ENCODE results near the gene KIF26A. TPM values are rescaled to one million over a fixed set of nuclear protein-coding genes. Genes with fewer than 3 reads are reported as not detected.

KIF26A gene
- total RNA-seq, 1 donor from 2014 or later, result 1.4 TPM

DNA sequence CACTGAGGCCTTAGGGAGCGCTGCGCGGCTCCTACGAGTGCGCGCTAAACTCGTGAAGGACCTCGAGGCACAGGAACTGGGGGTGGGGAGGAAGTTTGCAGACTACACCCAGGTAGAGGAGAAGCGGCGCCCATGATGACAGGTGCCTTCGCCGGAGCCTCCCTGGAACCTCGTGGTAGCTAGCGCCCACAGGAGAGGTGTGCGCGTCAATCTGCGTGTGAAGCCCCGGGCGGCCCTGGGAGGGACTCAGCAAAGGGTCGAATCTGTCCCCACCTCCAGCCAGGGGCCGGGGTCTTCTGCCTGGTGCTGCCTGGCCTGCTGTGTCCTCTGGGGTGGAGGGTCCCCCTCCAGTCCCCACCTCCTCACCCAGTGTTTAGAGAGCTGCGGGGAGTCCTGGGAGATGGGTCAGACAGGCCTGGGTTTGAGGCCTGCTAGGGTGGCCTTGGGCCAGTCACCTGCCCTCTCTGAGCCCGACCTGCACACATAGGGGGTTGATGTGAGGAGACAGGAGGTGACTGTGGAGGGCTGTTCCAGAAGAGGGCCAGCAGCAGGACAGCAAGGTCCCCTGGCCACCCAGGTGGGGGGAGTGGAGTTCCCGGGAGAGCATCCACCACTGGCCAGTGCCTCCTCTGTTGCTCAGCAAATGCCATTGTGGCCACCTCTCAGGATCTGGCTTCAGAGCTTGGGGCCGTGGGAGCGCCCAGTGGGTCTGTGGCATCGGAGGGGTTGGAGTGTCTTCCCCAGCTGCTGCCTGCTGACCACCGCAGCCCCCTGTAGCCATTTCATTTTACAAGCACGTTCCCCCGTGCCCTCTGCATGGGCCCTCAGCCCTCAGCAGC, 20.2 kb upstream of the KIF26A start:
- Histone ChIP-seq H3K27ac (ENCODE audit: low read depth, low read length) (no peak overlapping the region), H3K36me3 (ENCODE audit: insufficient read depth, low read length) (no peaks in the 10 kb centered on the region), H3K9me3 (ENCODE audit: insufficient read depth, low read depth, low read length) (no peaks in the 10 kb centered on the region), H3K4me3 (ENCODE audit: insufficient read depth, low read depth, low read length) (no peak overlapping the region), H3K4me1 (ENCODE audit: insufficient read depth, low read length) (no peaks in the 10 kb centered on the region), H2AFZ (ENCODE audit: low read depth, low read length) (no peak overlapping the region), H3K27me3 (ENCODE audit: insufficient read depth, low read length) (peaks cover 14% of the 10 kb centered on the region), H4K20me1 (ENCODE audit: insufficient read depth, low read length) (no peaks in the 10 kb centered on the region), H3K79me2 (ENCODE audit: insufficient read depth, low read length) (no peaks in the 10 kb centered on the region), H3K9ac (ENCODE audit: low read length) (no peak overlapping the region), H3K4me2 (ENCODE audit: low read length) (no peak overlapping the region)
- TF ChIP-seq, protein P1, sequence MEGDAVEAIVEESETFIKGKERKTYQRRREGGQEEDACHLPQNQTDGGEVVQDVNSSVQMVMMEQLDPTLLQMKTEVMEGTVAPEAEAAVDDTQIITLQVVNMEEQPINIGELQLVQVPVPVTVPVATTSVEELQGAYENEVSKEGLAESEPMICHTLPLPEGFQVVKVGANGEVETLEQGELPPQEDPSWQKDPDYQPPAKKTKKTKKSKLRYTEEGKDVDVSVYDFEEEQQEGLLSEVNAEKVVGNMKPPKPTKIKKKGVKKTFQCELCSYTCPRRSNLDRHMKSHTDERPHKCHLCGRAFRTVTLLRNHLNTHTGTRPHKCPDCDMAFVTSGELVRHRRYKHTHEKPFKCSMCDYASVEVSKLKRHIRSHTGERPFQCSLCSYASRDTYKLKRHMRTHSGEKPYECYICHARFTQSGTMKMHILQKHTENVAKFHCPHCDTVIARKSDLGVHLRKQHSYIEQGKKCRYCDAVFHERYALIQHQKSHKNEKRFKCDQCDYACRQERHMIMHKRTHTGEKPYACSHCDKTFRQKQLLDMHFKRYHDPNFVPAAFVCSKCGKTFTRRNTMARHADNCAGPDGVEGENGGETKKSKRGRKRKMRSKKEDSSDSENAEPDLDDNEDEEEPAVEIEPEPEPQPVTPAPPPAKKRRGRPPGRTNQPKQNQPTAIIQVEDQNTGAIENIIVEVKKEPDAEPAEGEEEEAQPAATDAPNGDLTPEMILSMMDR (IDR thresholded peaks at IDR 0.05; ENCODE audit: insufficient read depth, low read depth, low read length), result no peak
- TF ChIP-seq EZH2 (IDR thresholded peaks at IDR 0.05; ENCODE audit: insufficient read depth, low read length), result no peak
- no peak for FAIRE-seq
- H3K4me1 Mint-ChIP-seq (ENCODE audit: low read depth, unreplicated experiment), result no peaks in the 10 kb centered on the region
- no peak overlapping the region for H3K4me3 Mint-ChIP-seq (ENCODE audit: unreplicated experiment)
- H3K27me3 Mint-ChIP-seq (ENCODE audit: low read depth, unreplicated experiment), result peaks cover 57% of the 10 kb centered on the region
- no peaks in the 10 kb centered on the region for H3K36me3 Mint-ChIP-seq (ENCODE audit: low read depth, unreplicated experiment)
- H3K27ac Mint-ChIP-seq (ENCODE audit: unreplicated experiment), result peak overlapping the region; percentile 41
- no peaks in the 10 kb centered on the region for H3K9me3 Mint-ChIP-seq (ENCODE audit: unreplicated experiment)
- DNase-seq (ENCODE audit: low read depth), result no peak

DNA sequence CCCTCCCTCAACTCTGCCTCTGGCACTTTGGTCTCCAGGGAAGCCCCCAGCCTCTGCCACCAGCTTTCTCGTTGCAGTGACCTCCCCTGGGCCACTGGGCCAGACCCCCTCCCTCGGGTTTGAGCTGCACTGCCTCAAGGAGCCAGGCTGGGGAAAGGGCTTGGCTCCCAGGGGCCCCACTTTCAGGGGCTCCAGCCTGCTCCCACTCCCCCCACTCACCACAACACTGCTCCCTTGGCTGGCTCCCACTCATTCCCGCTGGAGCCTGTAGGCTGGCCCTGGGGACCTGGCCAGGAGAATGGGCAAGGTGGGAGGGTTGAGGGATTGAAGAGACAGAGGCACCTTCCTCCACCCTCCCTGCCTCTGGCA, 19.3 kb upstream of the KIF26A start:
- Histone ChIP-seq H2AFZ (ENCODE audit: low read depth, low read length) (no peak overlapping the region), H3K9me3 (ENCODE audit: insufficient read depth, low read depth, low read length) (no peaks in the 10 kb centered on the region), H3K27ac (ENCODE audit: low read depth, low read length) (no peak overlapping the region), H3K4me1 (ENCODE audit: insufficient read depth, low read length) (no peaks in the 10 kb centered on the region), H3K4me2 (ENCODE audit: low read length) (no peak overlapping the region), H4K20me1 (ENCODE audit: insufficient read depth, low read length) (no peaks in the 10 kb centered on the region), H3K79me2 (ENCODE audit: insufficient read depth, low read length) (no peaks in the 10 kb centered on the region), H3K4me3 (ENCODE audit: insufficient read depth, low read depth, low read length) (no peak overlapping the region), H3K27me3 (ENCODE audit: insufficient read depth, low read length) (peaks cover 14% of the 10 kb centered on the region), H3K9ac (ENCODE audit: low read length) (no peak overlapping the region), H3K36me3 (ENCODE audit: insufficient read depth, low read length) (no peaks in the 10 kb centered on the region)
- no peaks in the 10 kb centered on the region for H3K4me1 Mint-ChIP-seq (ENCODE audit: low read depth, unreplicated experiment)
- H3K27ac Mint-ChIP-seq (ENCODE audit: unreplicated experiment), result no peak overlapping the region
- H3K27me3 Mint-ChIP-seq (ENCODE audit: low read depth, unreplicated experiment), result peaks cover 56% of the 10 kb centered on the region
- H3K9me3 Mint-ChIP-seq (ENCODE audit: unreplicated experiment), result peaks cover 5% of the 10 kb centered on the region
- DNase-seq (ENCODE audit: low read depth), result no peak
- TF ChIP-seq, protein P1 (IDR thresholded peaks at IDR 0.05; ENCODE audit: insufficient read depth, low read depth, low read length), result no peak
- no peak for TF ChIP-seq EZH2 (IDR thresholded peaks at IDR 0.05; ENCODE audit: insufficient read depth, low read length)
- no peak for FAIRE-seq
- H3K36me3 Mint-ChIP-seq (ENCODE audit: low read depth, unreplicated experiment), result no peaks in the 10 kb centered on the region
- no peak overlapping the region for H3K4me3 Mint-ChIP-seq (ENCODE audit: unreplicated experiment)

Measured in astrocyte (in vitro differentiated cells and primary cell).